Sigmoid colon (tissue), 7 donors: ENCODE data around the gene LCN2. TPM values are rescaled to one million over a fixed set of nuclear protein-coding genes. Genes with fewer than 3 reads are reported as not detected.

Experiments used
- DNase-seq: peaks from one replicate; pipeline ENCODE4 v3.0.0-alpha.2; 2019
- H3K27ac ChIP-seq, 4 donors: fragments of 200-600 bp; sonication (generic); one replicate each; pipeline ENCODE4 v1.5.1; 2016 to 2019; ENCODE audit warnings: mild to moderate bottlenecking in 1 of 4
- H3K27me3 ChIP-seq, 3 donors: fragments of 200-600 bp; sonication (generic); one replicate each; pipeline ENCODE4 v1.5.1; 2019; ENCODE audit warnings: mild to moderate bottlenecking in 1 of 3
- H3K36me3 ChIP-seq, 4 donors: fragments of 200-600 bp; sonication (generic); one replicate each; pipeline ENCODE4 v1.5.1; 2016 to 2019
- H3K4me1 ChIP-seq, 4 donors: fragments of 200-600 bp; sonication (generic); one replicate each; pipeline ENCODE4 v1.5.1; 2017 to 2019
- H3K4me3 ChIP-seq, 4 donors: fragments of 200-600 bp; sonication (generic); one replicate each; pipeline ENCODE4 v1.5.1; 2017 to 2019; ENCODE audit warnings: mild to moderate bottlenecking in 2 of 4, moderate library complexity in 1 of 4
- H3K9me3 ChIP-seq, 4 donors: fragments of 200-600 bp in 3 of 4; sonication (generic) in 3 of 4; one replicate each; pipeline versions ENCODE4 v1.5.1 to v1.6.1; 2013 to 2019
- CTCF ChIP-seq, 4 experiments: fragments of 450-650 bp in 3 of 4; fragments of 200-600 bp in 1 of 4; IDR thresholded peaks; one replicate each; pipeline ENCODE4 v1.5.1; 2016 to 2019; ENCODE audit warnings: antibody characterized with exemption in 4 of 4, mild to moderate bottlenecking in 3 of 4, moderate library complexity in 2 of 4
- EP300 ChIP-seq, 4 donors: sonication (generic); formaldehyde crosslinking; IDR thresholded peaks; one replicate each; pipeline ENCODE4 v1.6.1; 2017; ENCODE audit warnings: antibody characterized with exemption in 4 of 4
- POLR2A ChIP-seq, 2 donors: fragments of 450-650 bp; IDR thresholded peaks; one replicate each; pipeline ENCODE4 v1.6.1; 2016; ENCODE audit warnings: antibody characterized with exemption in 2 of 2, mild to moderate bottlenecking in 2 of 2, moderate library complexity in 2 of 2
- POLR2AphosphoS5 ChIP-seq, 4 donors: sonication (generic); formaldehyde crosslinking; IDR thresholded peaks; one replicate each; pipeline ENCODE4 v1.6.1; 2017; ENCODE audit warnings: antibody characterized with exemption in 4 of 4
- WGBS, 2 donors: extraction: QIAGEN DNeasy Blood & Tissue Kit; methylation state at CpG; one replicate each; pipeline ENCODE4 v1.1.7; 2013; 5-methylcytosine and 5-hydroxymethylcytosine counted together
- intact Hi-C: fragments of 100-400 bp; cut with DNase I; formaldehyde crosslinking; loops from one replicate; pipeline ENCODE4 v1.15.1; 2023
- polyA plus RNA-seq, 3 donors: library from polyadenylated mRNA; stranded (reverse); fragments of 200-250 nt; gene quantifications; one replicate each; pipeline ENCODE4 v1.2.3, GENCODE V29; 2013
- total RNA-seq, 4 donors: library from RNA; depleted of rRNA; stranded (reverse); fragments of >200 nt; gene quantifications; one replicate each; pipeline ENCODE4 v1.1.0, GENCODE V29; 2016
- donor health status: healthy with polysubstance abuse.
- donor health status: Bipolar disorder and iron deficiency.
- donor health status: healthy.

Gene LCN2
- total and polyA plus RNA-seq, 7 donors, result 9.6 to 1,818 (median 79.8) TPM; not detected in 4

- peaks cover 0 to 50% (median 40%) of the 10 kb centered on the region in 4 donors for H3K4me1 ChIP-seq
- H3K36me3 ChIP-seq, result peaks cover 27 to 58% (median 42%) of the 10 kb centered on the region in 4 donors
- H3K9me3 ChIP-seq, result no peaks in the 10 kb centered on the region
- H3K27me3 ChIP-seq, result no peaks in the 10 kb centered on the region
- TF ChIP-seq CTCF (IDR thresholded peaks at IDR 0.05) (no peak), POLR2A (IDR thresholded peaks at IDR 0.05) (no peak), POLR2AphosphoS5 (IDR thresholded peaks at IDR 0.05) (no peak), EP300 (IDR thresholded peaks at IDR 0.05) (no peak)
- 87 to 89% methylated on average over 20 of the region's 20 CpGs for WGBS, 2 donors
- DNase-seq, result no peak
- no peak overlapping the region for H3K4me3 ChIP-seq
- peak overlapping the region in 3 of 4 donors; percentile 1 to 98 (median 93) for H3K27ac ChIP-seq
- intact Hi-C loops, result no loop called here
These were observed 47.6 kb upstream of the LCN2 start for GRCh38 chr9:128101690-128102089.

DNA sequence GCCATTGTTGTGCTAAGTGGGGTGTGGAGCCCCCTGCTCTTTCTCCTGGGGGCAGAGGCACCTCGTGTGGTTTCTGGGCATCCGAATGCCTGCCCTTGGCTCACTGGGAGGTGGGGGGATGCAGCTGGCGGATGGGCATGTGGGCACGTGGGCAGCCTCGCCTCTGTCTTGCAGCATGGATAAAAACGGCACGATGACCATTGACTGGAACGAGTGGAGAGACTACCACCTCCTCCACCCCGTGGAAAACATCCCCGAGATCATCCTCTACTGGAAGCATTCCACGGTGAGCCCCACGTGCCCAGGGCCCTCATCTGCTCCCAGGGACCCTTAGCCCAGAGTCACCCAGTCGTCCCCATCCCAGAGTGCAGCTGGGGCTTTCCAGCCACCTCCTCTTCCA, 47.1 kb upstream of the LCN2 start:
- H3K4me1 ChIP-seq, result peaks cover 0 to 46% (median 39%) of the 10 kb centered on the region in 4 donors
- peaks cover 32 to 63% (median 48%) of the 10 kb centered on the region in 4 donors for H3K36me3 ChIP-seq
- intact Hi-C loops, result no loop called here
- TF ChIP-seq POLR2A (IDR thresholded peaks at IDR 0.05) (no peak), CTCF (IDR thresholded peaks at IDR 0.05) (no peak), EP300 (IDR thresholded peaks at IDR 0.05) (no peak), POLR2AphosphoS5 (IDR thresholded peaks at IDR 0.05) (no peak)
- no peaks in the 10 kb centered on the region for H3K27me3 ChIP-seq
- H3K27ac ChIP-seq, result peak overlapping the region in 1 of 4 donors; percentile 1
- no peak overlapping the region for H3K4me3 ChIP-seq
- DNase-seq, result no peak
- 87 to 90% methylated on average over 13 of the region's 13 CpGs for WGBS, 2 donors
- H3K9me3 ChIP-seq, result no peaks in the 10 kb centered on the region

DNA sequence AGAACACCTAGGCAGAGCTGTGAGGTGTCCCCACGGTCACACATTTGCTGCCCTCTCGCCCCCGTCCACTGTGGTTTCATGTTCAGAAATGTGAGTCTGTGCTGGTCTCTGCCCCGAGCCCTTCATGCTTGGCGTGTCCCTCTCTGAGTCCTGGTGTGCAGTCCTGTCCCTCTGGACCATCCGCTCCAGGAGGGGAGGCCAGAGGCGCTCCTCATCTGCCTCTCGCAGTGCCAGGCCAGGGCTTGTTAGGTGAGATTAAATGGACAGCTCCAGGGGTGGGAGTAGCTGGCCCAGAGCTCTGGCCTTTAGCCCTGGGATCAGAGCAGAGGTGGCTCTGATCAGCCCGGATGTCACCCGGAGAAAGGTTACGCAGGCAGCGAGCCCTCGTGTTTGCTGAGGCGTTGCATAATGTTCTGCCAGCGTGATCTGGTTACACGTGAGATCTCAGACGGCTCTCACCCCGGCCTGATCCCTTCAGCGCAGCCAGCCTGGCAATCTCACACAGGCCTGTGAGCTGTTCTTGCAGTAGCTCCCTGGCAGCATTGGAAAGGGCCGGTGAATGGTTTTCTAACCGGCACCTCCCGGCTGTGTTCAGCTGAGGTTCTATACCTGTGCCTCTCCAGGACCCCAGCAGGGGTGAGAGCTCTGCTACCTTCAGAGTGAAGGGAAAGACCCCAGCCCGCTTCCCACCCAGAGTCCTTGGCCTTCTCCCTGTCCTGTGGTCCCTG, 46.2 kb upstream of the LCN2 start:
- no peak for DNase-seq
- no peaks in the 10 kb centered on the region for H3K9me3 ChIP-seq
- peaks cover 40 to 71% (median 56%) of the 10 kb centered on the region in 4 donors for H3K36me3 ChIP-seq
- intact Hi-C loops, result no loop called here
- H3K4me1 ChIP-seq, result peaks cover 0 to 38% (median 31%) of the 10 kb centered on the region in 4 donors
- WGBS, 2 donors, result 87 to 88% methylated on average over 23 of the region's 23 CpGs
- H3K4me3 ChIP-seq, result no peak overlapping the region
- H3K27me3 ChIP-seq, result no peaks in the 10 kb centered on the region
- H3K27ac ChIP-seq, result peak overlapping the region in 1 of 4 donors; percentile 25
- TF ChIP-seq CTCF (IDR thresholded peaks at IDR 0.05), result no peak
- no peak for TF ChIP-seq EP300 (IDR thresholded peaks at IDR 0.05)
- TF ChIP-seq POLR2A (IDR thresholded peaks at IDR 0.05), result no peak
- no peak for TF ChIP-seq POLR2AphosphoS5 (IDR thresholded peaks at IDR 0.05)

DNA sequence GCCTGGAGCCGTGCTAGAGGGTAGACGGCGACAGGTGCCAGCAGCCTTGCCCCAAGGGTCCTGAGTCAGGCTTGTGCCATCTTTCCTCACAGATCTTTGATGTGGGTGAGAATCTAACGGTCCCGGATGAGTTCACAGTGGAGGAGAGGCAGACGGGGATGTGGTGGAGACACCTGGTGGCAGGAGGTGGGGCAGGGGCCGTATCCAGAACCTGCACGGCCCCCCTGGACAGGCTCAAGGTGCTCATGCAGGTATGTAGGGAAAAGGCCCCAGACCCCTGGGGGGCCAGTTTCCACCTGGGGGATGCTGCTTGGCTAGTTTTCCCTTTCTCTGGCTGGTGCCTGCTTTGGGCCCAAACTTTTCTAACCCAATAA, 45.7 kb upstream of the LCN2 start:
- DNase-seq, result no peak
- intact Hi-C loops, result no loop called here
- H3K4me3 ChIP-seq, result no peak overlapping the region
- H3K27me3 ChIP-seq, result no peaks in the 10 kb centered on the region
- no peak overlapping the region for H3K27ac ChIP-seq
- TF ChIP-seq CTCF (IDR thresholded peaks at IDR 0.05) (peak in 1 of 4 experiments; percentile 5), POLR2A (IDR thresholded peaks at IDR 0.05) (no peak)
- H3K36me3 ChIP-seq, result peaks cover 41 to 77% (median 61%) of the 10 kb centered on the region in 4 donors
- peaks cover 0 to 33% (median 27%) of the 10 kb centered on the region in 4 donors for H3K4me1 ChIP-seq
- 39 to 46% methylated on average over 8 of the region's 8 CpGs for whole genome bisulfite sequencing, 2 donors
- H3K9me3 ChIP-seq, result no peaks in the 10 kb centered on the region
